IMR-90 (cell line): ENCODE measurements around the gene CTNNA1.

Source experiments
- CHD1 ChIP-seq: IDR thresholded peaks from 2 replicates; pipeline ENCODE4 v1.6.1; 2012; ENCODE audit warnings: low read depth, low read length, improper control_type of control experiment
- CTCF ChIP-seq: conservative IDR thresholded peaks from 2 replicates; pipeline ENCODE4 v1.5.1; 2012; ENCODE audit warnings: mild to moderate bottlenecking, low read depth, low read length, improper control_type of control experiment

DNA sequence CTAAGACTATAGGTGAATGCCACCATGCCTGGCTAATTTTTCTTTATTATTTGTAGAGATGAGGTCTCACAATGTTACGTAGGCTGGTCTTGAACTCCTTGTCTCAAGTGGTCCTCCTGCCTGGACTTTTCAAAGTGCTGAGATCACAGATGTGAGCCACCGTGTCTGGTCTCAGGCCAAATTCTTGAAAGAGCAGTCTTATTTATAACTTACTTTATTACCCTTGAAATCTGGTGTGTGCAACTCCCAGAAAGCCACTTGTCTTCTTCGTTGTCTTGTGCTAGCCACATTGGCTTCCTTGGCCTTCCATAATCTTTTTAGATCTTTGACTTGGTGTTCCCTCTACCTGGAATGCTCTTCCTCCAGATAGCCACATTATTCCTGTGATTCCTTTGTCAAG, 50.1 kb downstream of the CTNNA1 start:
- no peak for TF ChIP-seq CTCF
- TF ChIP-seq CHD1, result no peak
